ENCODE results near the gene NELL1.

DNA sequence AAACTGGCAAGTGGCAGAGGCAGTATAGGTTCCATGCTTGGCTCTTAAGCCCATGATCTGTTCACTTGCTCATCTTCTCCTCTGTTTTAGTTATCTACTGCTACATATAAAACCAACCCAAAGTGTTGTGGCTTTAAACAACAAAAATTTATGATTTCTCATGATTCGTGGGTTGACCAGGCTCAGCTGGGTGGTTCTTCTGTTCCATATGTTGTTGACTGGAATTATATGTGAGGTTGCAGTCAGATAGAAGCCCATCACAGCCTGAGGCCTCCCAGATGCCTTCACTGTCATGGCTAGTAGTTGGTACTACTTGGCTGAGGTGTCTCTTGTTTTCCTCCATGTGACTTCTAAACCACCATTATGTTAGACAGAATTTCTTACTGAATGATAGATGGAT, 632.6 kb downstream of the NELL1 start:
- TF ChIP-seq POLR2AphosphoS5 (IDR thresholded peaks at IDR 0.05; ENCODE audit: low read depth, low read length) (no peak), REST (IDR thresholded peaks at IDR 0.05; ENCODE audit: insufficient read depth in 1 of 2, low read depth in 2 of 2, low read length in 2 of 2) (no peak), FOXP2 (optimal IDR thresholded peaks at IDR 0.05; ENCODE audit: borderline replicate concordance, extremely low read depth, extremely low read length, insufficient read depth) (no peak)
